H9 (cell line): ENCODE data around the gene LMBRD2. TPM values are rescaled to one million over a fixed set of nuclear protein-coding genes. Genes with fewer than 3 reads are reported as not detected.

Experiments
- DNase-seq: peaks from one replicate; pipeline ENCODE4 v3.0.0-alpha.2; 2017
- H2AFZ ChIP-seq: one replicate; pipeline ENCODE4 v1.6.1; 2013; ENCODE audit warnings: mild to moderate bottlenecking, low read length, control low read depth, moderate library complexity
- H2AK5ac ChIP-seq: 2 replicates; pipeline ENCODE4 v1.6.1; 2013; ENCODE audit warnings: low read length, control low read depth, mixed read lengths; ENCODE audit not compliant: insufficient read length
- H2BK120ac ChIP-seq: one replicate; pipeline ENCODE4 v1.6.1; 2013; ENCODE audit warnings: low read depth, mild to moderate bottlenecking, low read length, control low read depth, inconsistent platforms; ENCODE audit not compliant: poor library complexity, severe bottlenecking
- H2BK12ac ChIP-seq: 2 replicates; pipeline ENCODE4 v1.6.1; 2013; ENCODE audit warnings: low read length, control low read depth, mixed read lengths, low read depth; ENCODE audit not compliant: insufficient read length
- H2BK15ac ChIP-seq: 2 replicates; pipeline ENCODE4 v1.6.1; 2013; ENCODE audit warnings: low read depth, low read length, control low read depth
- H2BK20ac ChIP-seq: one replicate; pipeline ENCODE4 v1.6.1; 2013; ENCODE audit warnings: low read depth, mild to moderate bottlenecking, low read length, control low read depth, inconsistent platforms; ENCODE audit not compliant: poor library complexity, severe bottlenecking
- H2BK5ac ChIP-seq: 2 replicates; pipeline ENCODE4 v1.6.1; 2013; ENCODE audit warnings: low read length, control low read depth, mixed read lengths; ENCODE audit not compliant: insufficient read length
- H3K14ac ChIP-seq: 2 replicates; pipeline ENCODE4 v1.6.1; 2013; ENCODE audit warnings: low read length, control low read depth; ENCODE audit not compliant: insufficient read depth
- H3K18ac ChIP-seq: 2 replicates; pipeline ENCODE4 v1.6.1; 2013; ENCODE audit warnings: low read depth, mild to moderate bottlenecking, mixed read lengths, low read length, control low read depth; ENCODE audit not compliant: insufficient read length
- H3K23ac ChIP-seq: 2 replicates; pipeline ENCODE4 v1.6.1; 2013; ENCODE audit warnings: low read length, control low read depth, mixed read lengths, low read depth; ENCODE audit not compliant: insufficient read length
- H3K23me2 ChIP-seq: 2 replicates; pipeline ENCODE4 v1.6.1; 2013; ENCODE audit warnings: low read depth, mild to moderate bottlenecking, mixed read lengths, low read length, control low read depth; ENCODE audit not compliant: insufficient read length, poor library complexity, severe bottlenecking
- H3K27ac ChIP-seq: 2 replicates; pipeline ENCODE4 v1.5.1; 2013; ENCODE audit warnings: low read length, control low read depth, mixed read lengths, low read depth; ENCODE audit not compliant: insufficient read length
- H3K27me3 ChIP-seq: 2 replicates; pipeline ENCODE4 v1.6.1; 2013; ENCODE audit warnings: low read length, control low read depth, inconsistent platforms; ENCODE audit not compliant: insufficient read depth
- H3K4ac ChIP-seq: 2 replicates; pipeline ENCODE4 v1.6.1; 2013; ENCODE audit warnings: low read depth, mild to moderate bottlenecking, control low read depth, inconsistent platforms, low read length, moderate library complexity
- H3K4me1 ChIP-seq: 2 replicates; pipeline ENCODE4 v1.6.1; 2013; ENCODE audit warnings: low read length, control low read depth, inconsistent platforms; ENCODE audit not compliant: insufficient read depth
- H3K4me2 ChIP-seq: 2 replicates; pipeline ENCODE4 v1.6.1; 2013; ENCODE audit warnings: low read length, control low read depth, mixed read lengths; ENCODE audit not compliant: insufficient read length, insufficient read depth
- H3K56ac ChIP-seq: 2 replicates; pipeline ENCODE4 v1.6.1; 2013; ENCODE audit warnings: low read depth, mild to moderate bottlenecking, mixed read lengths, low read length, control low read depth; ENCODE audit not compliant: insufficient read length
- H3K79me1 ChIP-seq: 2 replicates; pipeline ENCODE4 v1.6.1; 2013; ENCODE audit warnings: low read depth, mild to moderate bottlenecking, moderate library complexity, low read length, control low read depth, inconsistent platforms; ENCODE audit not compliant: insufficient read depth, poor library complexity, severe bottlenecking
- H3K79me2 ChIP-seq: 2 replicates; pipeline ENCODE4 v1.6.1; 2013; ENCODE audit warnings: low read length, control low read depth, inconsistent platforms; ENCODE audit not compliant: insufficient read depth
- H3K9ac ChIP-seq: 2 replicates; pipeline ENCODE4 v1.6.1; 2013; ENCODE audit warnings: low read length, control low read depth, mixed read lengths; ENCODE audit not compliant: insufficient read length; ENCODE audit errors: extremely low read depth
- H3K9me3 ChIP-seq: one replicate; pipeline ENCODE4 v1.6.1; 2013; ENCODE audit warnings: low read depth, low read length, inconsistent platforms; ENCODE audit not compliant: control insufficient read depth
- H3T11ph ChIP-seq: one replicate; pipeline ENCODE4 v1.6.1; 2013; ENCODE audit warnings: mild to moderate bottlenecking, low read length, control low read depth, inconsistent platforms
- H4K20me1 ChIP-seq: one replicate; pipeline ENCODE4 v1.6.1; 2013; ENCODE audit not compliant: control insufficient read depth, insufficient read length, insufficient read depth
- H4K5ac ChIP-seq: 2 replicates; pipeline ENCODE4 v1.6.1; 2013; ENCODE audit warnings: low read depth, mild to moderate bottlenecking, mixed read lengths, low read length, control low read depth; ENCODE audit not compliant: insufficient read length
- H4K8ac ChIP-seq: replicated peaks from 2 replicates; pipeline ENCODE4 v1.6.1; 2013; ENCODE audit warnings: low read length, control low read depth, mixed read lengths, low read depth; ENCODE audit not compliant: insufficient read length
- H4K91ac ChIP-seq: 2 replicates; pipeline ENCODE4 v1.6.1; 2013; ENCODE audit warnings: low read depth, mild to moderate bottlenecking, moderate library complexity, mixed read lengths, low read length, control low read depth; ENCODE audit not compliant: insufficient read length
- H3K27ac Mint-ChIP-seq, 3 experiments: 2 replicates in 2 of 3; 3 replicates in 1 of 3; pipeline ENCODE4 v1.8.0; 2020 to 2021; ENCODE audit warnings: mixed read lengths in 3 of 3, mild to moderate bottlenecking in 1 of 3, moderate library complexity in 1 of 3
- H3K27me3 Mint-ChIP-seq: 2 replicates; pipeline ENCODE4 v1.8.0; 2021; ENCODE audit warnings: low read depth, mild to moderate bottlenecking, moderate library complexity, mixed read lengths
- H3K36me3 Mint-ChIP-seq, 3 experiments: 2 replicates in 2 of 3; 3 replicates in 1 of 3; pipeline ENCODE4 v1.8.0; 2020 to 2021; ENCODE audit warnings: low read depth in 3 of 3, mixed read lengths in 3 of 3; ENCODE audit not compliant: insufficient read depth in 1 of 3
- H3K4me1 Mint-ChIP-seq, 2 experiments: 2 replicates each; pipeline ENCODE4 v1.8.0; 2020; ENCODE audit warnings: mixed read lengths in 2 of 2
- H3K4me3 Mint-ChIP-seq, 2 experiments: 2 replicates in 1 of 2; 3 replicates in 1 of 2; pipeline ENCODE4 v1.8.0; 2020 to 2021; ENCODE audit warnings: mild to moderate bottlenecking in 2 of 2, mixed read lengths in 2 of 2, moderate library complexity in 1 of 2
- H3K9me3 Mint-ChIP-seq, 2 experiments: 2 replicates in 1 of 2; 3 replicates in 1 of 2; pipeline ENCODE4 v1.8.0; 2020; ENCODE audit warnings: mild to moderate bottlenecking in 2 of 2, mixed read lengths in 2 of 2, moderate library complexity in 1 of 2
- WGBS: extraction: QIAGEN DNeasy Blood & Tissue Kit; methylation state at CpG from one replicate; pipeline ENCODE4 v1.1.7; 2013; ENCODE audit warnings: missing lambda C conversion rate, low lambda C conversion rate, mixed read lengths; ENCODE audit not compliant: insufficient read length; ENCODE audit errors: extremely low coverage; 5-methylcytosine and 5-hydroxymethylcytosine counted together
- total RNA-seq: library from RNA; stranded (reverse); gene quantifications from 2 replicates; pipeline ENCODE4 v1.2.1, GENCODE V29; 2021
- TF ChIP-seq, protein P1 (sequence below): fragments of 200-600 bp; sonication (generic); conservative IDR thresholded peaks from 3 replicates; pipeline ENCODE4 v1.8.0; 2021; ENCODE audit warnings: antibody characterized with exemption, mild to moderate bottlenecking

The LMBRD2 gene
- total RNA-seq, 1 experiment from 2014 or later = 5.3 TPM

- no peak overlapping the region for H2BK12ac ChIP-seq
- H3K9me3 ChIP-seq = no peaks in the 10 kb centered on the region
- DNase-seq = no peak
- no peak overlapping the region for H4K91ac ChIP-seq
- no peaks in the 10 kb centered on the region for H3K4me1 ChIP-seq
- no peak overlapping the region for H3K14ac ChIP-seq
- H2BK120ac ChIP-seq = no peak overlapping the region
- H3K27ac ChIP-seq = no peak overlapping the region
- H2BK15ac ChIP-seq = no peak overlapping the region
- no peak overlapping the region for H3K56ac ChIP-seq
- WGBS = no CpG with 5 or more reads among the region's 3 CpGs
- no peak overlapping the region for H2BK5ac ChIP-seq
- H3K18ac ChIP-seq = no peak overlapping the region
- H3K4ac ChIP-seq = no peak overlapping the region
- no peak overlapping the region for H2AK5ac ChIP-seq
- TF ChIP-seq, protein P1, sequence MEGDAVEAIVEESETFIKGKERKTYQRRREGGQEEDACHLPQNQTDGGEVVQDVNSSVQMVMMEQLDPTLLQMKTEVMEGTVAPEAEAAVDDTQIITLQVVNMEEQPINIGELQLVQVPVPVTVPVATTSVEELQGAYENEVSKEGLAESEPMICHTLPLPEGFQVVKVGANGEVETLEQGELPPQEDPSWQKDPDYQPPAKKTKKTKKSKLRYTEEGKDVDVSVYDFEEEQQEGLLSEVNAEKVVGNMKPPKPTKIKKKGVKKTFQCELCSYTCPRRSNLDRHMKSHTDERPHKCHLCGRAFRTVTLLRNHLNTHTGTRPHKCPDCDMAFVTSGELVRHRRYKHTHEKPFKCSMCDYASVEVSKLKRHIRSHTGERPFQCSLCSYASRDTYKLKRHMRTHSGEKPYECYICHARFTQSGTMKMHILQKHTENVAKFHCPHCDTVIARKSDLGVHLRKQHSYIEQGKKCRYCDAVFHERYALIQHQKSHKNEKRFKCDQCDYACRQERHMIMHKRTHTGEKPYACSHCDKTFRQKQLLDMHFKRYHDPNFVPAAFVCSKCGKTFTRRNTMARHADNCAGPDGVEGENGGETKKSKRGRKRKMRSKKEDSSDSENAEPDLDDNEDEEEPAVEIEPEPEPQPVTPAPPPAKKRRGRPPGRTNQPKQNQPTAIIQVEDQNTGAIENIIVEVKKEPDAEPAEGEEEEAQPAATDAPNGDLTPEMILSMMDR = no peak
- H3K79me1 ChIP-seq = peaks cover 10% of the 10 kb centered on the region
- H3K4me2 ChIP-seq = no peak overlapping the region
- no peak overlapping the region for H4K8ac ChIP-seq
- no peaks in the 10 kb centered on the region for H3K23me2 ChIP-seq
- 0 out of 2 replicates have a peak, but pooled peaks cover 2% of the 10 kb centered on the region for H3K79me2 ChIP-seq
- H3K23ac ChIP-seq = no peak overlapping the region
- H4K20me1 ChIP-seq = no peaks in the 10 kb centered on the region
- Mint-ChIP-seq H3K4me3 (no peak overlapping the region), H3K27me3 (no peaks in the 10 kb centered on the region), H3K36me3 (peaks cover 45 to 78% (median 70%) of the 10 kb centered on the region in 3 experiments; a peak in 6 of 7 replicates), H3K4me1 (peaks cover 0 to 11% of the 10 kb centered on the region in 2 experiments; a peak in 2 of 4 replicates), H3K27ac (no peak overlapping the region), H3K9me3 (no peaks in the 10 kb centered on the region)
- H3K9ac ChIP-seq = no peak overlapping the region
- no peaks in the 10 kb centered on the region for H3K27me3 ChIP-seq
- no peak overlapping the region for H2AFZ ChIP-seq
- H3T11ph ChIP-seq = no peak overlapping the region
- H4K5ac ChIP-seq = no peak overlapping the region
- H2BK20ac ChIP-seq = no peak overlapping the region
Observed at GRCh38 chr5:36160617-36161016, 8.9 kb upstream of the LMBRD2 start.
